B cell (primary cell): ENCODE data around the gene ADAMTS2. TPM values are rescaled to one million over a fixed set of nuclear protein-coding genes. Genes with fewer than 3 reads are reported as not detected.

Experiments used
- ATAC-seq: fragments of 200-7000 bp; cut with Tn5 transposase; one replicate; pipeline ENCODE4 v1.10.0; 2021; ENCODE audit warnings: low read depth, mild to moderate bottlenecking, moderate number of reproducible peaks, moderate library complexity
- CTCF ChIA-PET: fragments of 350-600 bp; sonication (Branson Sonifier 250); formaldehyde crosslinking; loops from one replicate; lab custom pipeline; 2021; ENCODE audit warnings: antibody characterized with exemption, inconsistent platforms; lab: Charles Lee
- POLR2A ChIA-PET: fragments of 350-600 bp; sonication (Branson Sonifier 250); formaldehyde crosslinking; loops from one replicate; lab custom pipeline; 2021; ENCODE audit warnings: antibody characterized with exemption; lab: Charles Lee
- DNase-seq: peaks from one replicate; pipeline ENCODE4 v3.0.0; 2013
- H2AFZ ChIP-seq: 2 replicates; pipeline ENCODE4 v1.6.1; 2012; ENCODE audit warnings: mild to moderate bottlenecking, low read depth, low read length; ENCODE audit not compliant: insufficient read depth, poor library complexity, severe bottlenecking
- H3K27ac ChIP-seq, 2 donors: 1 replicate in 1 of 2; 2 replicates in 1 of 2; pipeline ENCODE4 v1.5.1; 2012 to 2013; ENCODE audit warnings: low read length in 2 of 2, mild to moderate bottlenecking in 2 of 2, moderate library complexity in 1 of 2
- H3K27me3 ChIP-seq, 4 experiments: fragments of 200-600 bp in 1 of 4; sonication (generic) in 1 of 4; replicated peaks in 1 of 4; 1 replicate in 2 of 4; 2 replicates in 2 of 4; pipeline versions ENCODE4 v1.6.1 to v1.7.0; 2013 to 2016; ENCODE audit warnings: low read length in 3 of 4, mild to moderate bottlenecking in 2 of 4, mixed read lengths in 1 of 4, moderate library complexity in 1 of 4; ENCODE audit not compliant: insufficient read depth in 4 of 4, control insufficient read depth in 3 of 4; ENCODE audit errors: control extremely low read depth in 1 of 4
- H3K36me3 ChIP-seq, 2 experiments: replicated peaks in 1 of 2; 1 replicate in 1 of 2; 2 replicates in 1 of 2; pipeline versions ENCODE4 v1.6.1 to v1.7.1; 2013; ENCODE audit warnings: low read length in 1 of 2; ENCODE audit not compliant: insufficient read depth in 2 of 2, control insufficient read depth in 1 of 2; ENCODE audit errors: control extremely low read depth in 1 of 2, extremely low read depth in 1 of 2
- H3K4me1 ChIP-seq, 2 donors: fragments of 200-600 bp in 1 of 2; sonication (generic) in 1 of 2; 1 replicate in 1 of 2; 2 replicates in 1 of 2; pipeline versions ENCODE4 v1.5.1 to v1.6.1; 2013 to 2017; ENCODE audit warnings: low read length in 2 of 2; ENCODE audit not compliant: control insufficient read depth in 2 of 2, insufficient read depth in 2 of 2
- H3K4me2 ChIP-seq: replicated peaks from 2 replicates; pipeline ENCODE3; 2012; ENCODE audit warnings: mild to moderate bottlenecking, low read depth, low read length; ENCODE audit not compliant: poor library complexity, severe bottlenecking
- H3K4me3 ChIP-seq, 5 experiments: fragments of 200-600 bp in 1 of 5; sonication (generic) in 1 of 5; 1 replicate in 3 of 5; 2 replicates in 2 of 5; pipeline versions ENCODE4 v1.5.1 to v1.7.0; 2011 to 2016; ENCODE audit warnings: low read length in 4 of 5, mild to moderate bottlenecking in 4 of 5, low read depth in 2 of 5, control low read depth in 1 of 5, moderate library complexity in 1 of 5; ENCODE audit not compliant: insufficient read depth in 1 of 5; ENCODE audit errors: control extremely low read depth in 1 of 5, extremely low read depth in 1 of 5
- H3K79me2 ChIP-seq: fragments of 200-600 bp; sonication (generic); one replicate; pipeline ENCODE4 v1.6.0; 2016; ENCODE audit warnings: low read length; ENCODE audit not compliant: control insufficient read depth, insufficient read depth
- H3K9ac ChIP-seq: fragments of 200-600 bp; sonication (generic); 2 replicates; pipeline ENCODE4 v1.6.1; 2017; ENCODE audit warnings: mild to moderate bottlenecking, low read length, moderate library complexity
- H3K9me3 ChIP-seq, 3 donors: one replicate each; pipeline versions ENCODE4 v1.6.1 to v1.7.1; 2013; ENCODE audit warnings: low read length in 2 of 3; ENCODE audit not compliant: control insufficient read depth in 2 of 3, insufficient read depth in 1 of 3; ENCODE audit errors: control extremely low read depth in 1 of 3
- H4K20me1 ChIP-seq: 2 replicates; pipeline ENCODE4 v1.6.0; 2012; ENCODE audit warnings: mild to moderate bottlenecking, low read length; ENCODE audit not compliant: insufficient read depth, control insufficient read depth, poor library complexity, severe bottlenecking
- H3K27ac Mint-ChIP-seq: one replicate; pipeline ENCODE4 v1.8.0; 2021; ENCODE audit warnings: mixed read lengths
- H3K27me3 Mint-ChIP-seq: one replicate; pipeline ENCODE4 v1.8.0; 2021; ENCODE audit warnings: mixed read lengths
- H3K4me1 Mint-ChIP-seq: one replicate; pipeline ENCODE4 v1.8.0; 2021; ENCODE audit warnings: mixed read lengths
- H3K4me3 Mint-ChIP-seq: one replicate; pipeline ENCODE4 v1.8.0; 2021; ENCODE audit warnings: mixed read lengths
- H3K9me3 Mint-ChIP-seq: one replicate; pipeline ENCODE4 v1.8.0; 2022; ENCODE audit warnings: mixed read lengths; ENCODE audit not compliant: insufficient read depth
- EZH2 ChIP-seq: IDR thresholded peaks from 2 replicates; pipeline ENCODE4 v1.6.1; 2012; ENCODE audit warnings: borderline replicate concordance, low read depth, mild to moderate bottlenecking, moderate library complexity, low read length; ENCODE audit not compliant: insufficient read depth, poor library complexity, severe bottlenecking
- WGBS: methylation state at CpG from one replicate; pipeline ENCODE4 v1.1.5; 2013; ENCODE audit warnings: missing lambda C conversion rate; ENCODE audit not compliant: insufficient coverage; 5-methylcytosine and 5-hydroxymethylcytosine counted together
- intact Hi-C: fragments of 100-400 bp; cut with micrococcal nuclease; formaldehyde crosslinking; loops from one replicate; pipeline ENCODE4 v1.10.0; 2022
- polyA plus RNA-seq: library from polyadenylated mRNA; depleted of rRNA; stranded (reverse); fragments of >200 nt; gene quantifications from 2 replicates; pipeline ENCODE4 v1.2.3, GENCODE V29; 2012
- total RNA-seq, 2 donors: library from RNA; stranded (reverse); fragments of 120-200 nt in 1 of 2; gene quantifications; 1 replicate in 1 of 2; 2 replicates in 1 of 2; pipeline versions ENCODE4 v1.2.3 to v1.2.4, GENCODE V29; 2013 to 2022
- TF ChIP-seq, protein P1 (sequence below): fragments of 200-600 bp; IDR thresholded peaks from one replicate; pipeline ENCODE4 v1.8.0; 2022; ENCODE audit warnings: antibody characterized with exemption, mild to moderate bottlenecking

Gene ADAMTS2
- total and polyA plus RNA-seq, 2 donors (not counting 1 experiment from before 2014, with no cell fraction given): not detected

- Histone ChIP-seq H3K27ac (no peak overlapping the region), H3K4me2 (no peak overlapping the region), H3K4me3 (no peak overlapping the region), H2AFZ (no peak overlapping the region), H3K79me2 (no peaks in the 10 kb centered on the region), H3K36me3 (no peaks in the 10 kb centered on the region), H3K9ac (no peak overlapping the region), H3K4me1 (no peaks in the 10 kb centered on the region), H3K27me3 (no peaks in the 10 kb centered on the region), H4K20me1 (no peaks in the 10 kb centered on the region), H3K9me3 (peaks cover 0 to 4% (median 0%) of the 10 kb centered on the region in 3 donors)
- DNase-seq (no peak), ATAC-seq (no peak)
- CTCF ChIA-PET: no interaction called here
- Mint-ChIP-seq H3K9me3 (no peaks in the 10 kb centered on the region), H3K4me3 (no peak overlapping the region), H3K27me3 (no peaks in the 10 kb centered on the region), H3K4me1 (no peaks in the 10 kb centered on the region), H3K27ac (no peak overlapping the region)
- TF ChIP-seq, protein P1, sequence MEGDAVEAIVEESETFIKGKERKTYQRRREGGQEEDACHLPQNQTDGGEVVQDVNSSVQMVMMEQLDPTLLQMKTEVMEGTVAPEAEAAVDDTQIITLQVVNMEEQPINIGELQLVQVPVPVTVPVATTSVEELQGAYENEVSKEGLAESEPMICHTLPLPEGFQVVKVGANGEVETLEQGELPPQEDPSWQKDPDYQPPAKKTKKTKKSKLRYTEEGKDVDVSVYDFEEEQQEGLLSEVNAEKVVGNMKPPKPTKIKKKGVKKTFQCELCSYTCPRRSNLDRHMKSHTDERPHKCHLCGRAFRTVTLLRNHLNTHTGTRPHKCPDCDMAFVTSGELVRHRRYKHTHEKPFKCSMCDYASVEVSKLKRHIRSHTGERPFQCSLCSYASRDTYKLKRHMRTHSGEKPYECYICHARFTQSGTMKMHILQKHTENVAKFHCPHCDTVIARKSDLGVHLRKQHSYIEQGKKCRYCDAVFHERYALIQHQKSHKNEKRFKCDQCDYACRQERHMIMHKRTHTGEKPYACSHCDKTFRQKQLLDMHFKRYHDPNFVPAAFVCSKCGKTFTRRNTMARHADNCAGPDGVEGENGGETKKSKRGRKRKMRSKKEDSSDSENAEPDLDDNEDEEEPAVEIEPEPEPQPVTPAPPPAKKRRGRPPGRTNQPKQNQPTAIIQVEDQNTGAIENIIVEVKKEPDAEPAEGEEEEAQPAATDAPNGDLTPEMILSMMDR: no peak
- TF ChIP-seq EZH2: no peak
- POLR2A ChIA-PET: no interaction called here
- intact Hi-C loops: no loop called here
- WGBS: 95% methylated on average over 9 of the region's 10 CpGs
Measured at GRCh38 chr5:179149278-179149677, 196.0 kb downstream of the ADAMTS2 start.

DNA sequence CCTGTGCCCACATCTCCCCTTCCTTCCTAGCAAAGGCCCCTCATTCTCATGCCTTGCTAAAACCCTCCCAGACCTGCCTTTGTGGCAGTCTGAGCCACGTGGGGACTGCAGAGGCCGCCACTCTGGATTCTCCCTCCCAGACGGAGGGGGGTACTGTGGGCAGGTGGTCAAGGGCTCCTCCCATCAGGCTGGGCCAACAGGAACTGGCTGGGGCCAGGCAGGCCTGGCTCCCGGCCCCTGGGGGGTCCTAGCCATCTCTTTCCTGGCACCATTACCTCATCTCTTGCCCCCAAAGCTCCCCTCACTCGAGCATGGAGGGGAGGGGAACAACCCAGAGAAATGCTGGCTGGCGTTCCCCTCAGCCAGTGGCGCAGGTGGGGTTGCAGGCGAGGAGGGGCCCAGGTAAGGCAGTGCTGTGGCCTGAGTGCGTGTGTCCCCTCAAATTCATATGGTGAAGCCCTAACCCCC, 196.5 kb downstream of the ADAMTS2 start:
- Histone ChIP-seq H3K79me2 (no peaks in the 10 kb centered on the region), H2AFZ (no peak overlapping the region), H3K4me2 (no peak overlapping the region), H3K4me1 (no peaks in the 10 kb centered on the region), H3K9ac (no peak overlapping the region), H3K27me3 (no peaks in the 10 kb centered on the region), H3K27ac (no peak overlapping the region), H4K20me1 (no peaks in the 10 kb centered on the region), H3K9me3 (peaks cover 0 to 4% (median 0%) of the 10 kb centered on the region in 3 donors), H3K36me3 (no peaks in the 10 kb centered on the region), H3K4me3 (no peak overlapping the region)
- Mint-ChIP-seq H3K27ac (no peak overlapping the region), H3K27me3 (no peaks in the 10 kb centered on the region), H3K4me3 (no peak overlapping the region), H3K4me1 (no peaks in the 10 kb centered on the region), H3K9me3 (no peaks in the 10 kb centered on the region)
- ChIA-PET CTCF (no interaction called here), POLR2A (no interaction called here)
- TF ChIP-seq EZH2: no peak
- TF ChIP-seq, protein P1: no peak
- intact Hi-C loops: no loop called here
- WGBS: 92% methylated on average over 4 of the region's 9 CpGs
- DNase-seq (no peak), ATAC-seq (no peak)
